ENCODE measurements around the gene SRSF11.

The SRSF11 gene

GRCh38 chr1:70299472-70299871 is 78.3 kb downstream of the SRSF11 start:
- DNase-seq = no peak
- TF ChIP-seq, protein P1, sequence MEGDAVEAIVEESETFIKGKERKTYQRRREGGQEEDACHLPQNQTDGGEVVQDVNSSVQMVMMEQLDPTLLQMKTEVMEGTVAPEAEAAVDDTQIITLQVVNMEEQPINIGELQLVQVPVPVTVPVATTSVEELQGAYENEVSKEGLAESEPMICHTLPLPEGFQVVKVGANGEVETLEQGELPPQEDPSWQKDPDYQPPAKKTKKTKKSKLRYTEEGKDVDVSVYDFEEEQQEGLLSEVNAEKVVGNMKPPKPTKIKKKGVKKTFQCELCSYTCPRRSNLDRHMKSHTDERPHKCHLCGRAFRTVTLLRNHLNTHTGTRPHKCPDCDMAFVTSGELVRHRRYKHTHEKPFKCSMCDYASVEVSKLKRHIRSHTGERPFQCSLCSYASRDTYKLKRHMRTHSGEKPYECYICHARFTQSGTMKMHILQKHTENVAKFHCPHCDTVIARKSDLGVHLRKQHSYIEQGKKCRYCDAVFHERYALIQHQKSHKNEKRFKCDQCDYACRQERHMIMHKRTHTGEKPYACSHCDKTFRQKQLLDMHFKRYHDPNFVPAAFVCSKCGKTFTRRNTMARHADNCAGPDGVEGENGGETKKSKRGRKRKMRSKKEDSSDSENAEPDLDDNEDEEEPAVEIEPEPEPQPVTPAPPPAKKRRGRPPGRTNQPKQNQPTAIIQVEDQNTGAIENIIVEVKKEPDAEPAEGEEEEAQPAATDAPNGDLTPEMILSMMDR (IDR thresholded peaks at IDR 0.05; ENCODE audit: borderline replicate concordance, extremely low read depth, low read length, poor library complexity, severe bottlenecking) = no peak
- TF ChIP-seq EZH2 (IDR thresholded peaks at IDR 0.05; ENCODE audit: borderline replicate concordance, low read depth, low read length, severe bottlenecking) = no peak
- no peaks in the 10 kb centered on the region for H3K79me2 ChIP-seq (ENCODE audit: insufficient read depth, low read length)

More at GRCh38 chr1:70299472-70299871, 78.3 kb downstream of the SRSF11 start:
- Histone ChIP-seq H3K36me3 (ENCODE audit: insufficient read depth, low read length) (peaks cover 58% of the 10 kb centered on the region), H3K4me1 (ENCODE audit: insufficient read depth, low read length) (no peaks in the 10 kb centered on the region), H3K4me2 (ENCODE audit: insufficient read depth, low read length) (no peak overlapping the region), H4K20me1 (ENCODE audit: insufficient read depth, low read length) (no peaks in the 10 kb centered on the region), H2AFZ (ENCODE audit: low read depth, low read length) (no peak overlapping the region), H3K9ac (ENCODE audit: low read depth, low read length) (no peak overlapping the region), H3K4me3 (ENCODE audit: low read depth in 1 of 2, low read length in 2 of 2) (no peak overlapping the region), H3K27me3 (ENCODE audit: insufficient read depth, low read length, poor library complexity) (no peaks in the 10 kb centered on the region), H3K9me3 (ENCODE audit: insufficient read depth, low read length, severe bottlenecking) (no peaks in the 10 kb centered on the region), H3K27ac (ENCODE audit: low read length) (no peak overlapping the region)
- no peak for ATAC-seq (ENCODE audit: insufficient read depth, low read depth)

All from DND-41 (cell line).